GM12875 (cell line): ENCODE data around the gene LEF1.

ENCODE experiments used
- H3K4me3 ChIP-seq: one replicate; pipeline ENCODE4 v1.5.1; 2011; ENCODE audit warnings: low read depth, low read length, control low read depth
- TF ChIP-seq, protein P1 (sequence below): IDR thresholded peaks from 2 replicates; pipeline ENCODE4 v1.5.1; 2011; ENCODE audit warnings: low read depth, mild to moderate bottlenecking, control low read depth, inconsistent platforms, low read length, moderate library complexity, borderline replicate concordance; ENCODE audit not compliant: insufficient read depth

LEF1 gene

GRCh38 chr4:108192056-108192455 is 23.3 kb upstream of the LEF1 start:
- TF ChIP-seq, protein P1, sequence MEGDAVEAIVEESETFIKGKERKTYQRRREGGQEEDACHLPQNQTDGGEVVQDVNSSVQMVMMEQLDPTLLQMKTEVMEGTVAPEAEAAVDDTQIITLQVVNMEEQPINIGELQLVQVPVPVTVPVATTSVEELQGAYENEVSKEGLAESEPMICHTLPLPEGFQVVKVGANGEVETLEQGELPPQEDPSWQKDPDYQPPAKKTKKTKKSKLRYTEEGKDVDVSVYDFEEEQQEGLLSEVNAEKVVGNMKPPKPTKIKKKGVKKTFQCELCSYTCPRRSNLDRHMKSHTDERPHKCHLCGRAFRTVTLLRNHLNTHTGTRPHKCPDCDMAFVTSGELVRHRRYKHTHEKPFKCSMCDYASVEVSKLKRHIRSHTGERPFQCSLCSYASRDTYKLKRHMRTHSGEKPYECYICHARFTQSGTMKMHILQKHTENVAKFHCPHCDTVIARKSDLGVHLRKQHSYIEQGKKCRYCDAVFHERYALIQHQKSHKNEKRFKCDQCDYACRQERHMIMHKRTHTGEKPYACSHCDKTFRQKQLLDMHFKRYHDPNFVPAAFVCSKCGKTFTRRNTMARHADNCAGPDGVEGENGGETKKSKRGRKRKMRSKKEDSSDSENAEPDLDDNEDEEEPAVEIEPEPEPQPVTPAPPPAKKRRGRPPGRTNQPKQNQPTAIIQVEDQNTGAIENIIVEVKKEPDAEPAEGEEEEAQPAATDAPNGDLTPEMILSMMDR, result no peak

GRCh38 chr4:108191269-108191914 is 22.7 kb upstream of the LEF1 start:
- H3K4me3 ChIP-seq, result no peak overlapping the region
- TF ChIP-seq, protein P1, result no peak

More at GRCh38 chr4:108192056-108192455, 23.3 kb upstream of the LEF1 start:
- no peak overlapping the region for H3K4me3 ChIP-seq

DNA sequence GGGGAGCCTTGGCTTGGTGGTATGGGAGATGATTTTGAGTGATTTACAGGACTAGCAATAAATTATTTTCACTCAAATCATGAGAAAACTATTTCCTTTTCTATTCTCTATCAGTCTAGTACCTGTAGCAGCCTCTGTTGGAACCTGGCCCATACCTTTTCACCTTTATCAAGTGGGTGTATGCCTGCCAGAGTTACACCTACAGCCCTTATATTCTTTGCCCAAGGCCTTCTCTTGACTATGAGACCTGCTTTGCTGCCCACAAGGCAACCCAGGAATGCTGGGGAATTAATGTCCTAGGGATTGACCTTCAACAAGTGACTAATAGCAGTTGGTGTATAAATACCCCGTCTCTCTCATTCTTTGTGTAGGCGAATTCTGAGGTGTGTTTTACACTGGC is 20.0 kb upstream of the LEF1 start:
- TF ChIP-seq, protein P1, result no peak
- H3K4me3 ChIP-seq, result no peak overlapping the region

- TF ChIP-seq, protein P1, result no peak
- no peak overlapping the region for H3K4me3 ChIP-seq
Measured at GRCh38 chr4:108185252-108185651, 16.5 kb upstream of the LEF1 start.

DNA sequence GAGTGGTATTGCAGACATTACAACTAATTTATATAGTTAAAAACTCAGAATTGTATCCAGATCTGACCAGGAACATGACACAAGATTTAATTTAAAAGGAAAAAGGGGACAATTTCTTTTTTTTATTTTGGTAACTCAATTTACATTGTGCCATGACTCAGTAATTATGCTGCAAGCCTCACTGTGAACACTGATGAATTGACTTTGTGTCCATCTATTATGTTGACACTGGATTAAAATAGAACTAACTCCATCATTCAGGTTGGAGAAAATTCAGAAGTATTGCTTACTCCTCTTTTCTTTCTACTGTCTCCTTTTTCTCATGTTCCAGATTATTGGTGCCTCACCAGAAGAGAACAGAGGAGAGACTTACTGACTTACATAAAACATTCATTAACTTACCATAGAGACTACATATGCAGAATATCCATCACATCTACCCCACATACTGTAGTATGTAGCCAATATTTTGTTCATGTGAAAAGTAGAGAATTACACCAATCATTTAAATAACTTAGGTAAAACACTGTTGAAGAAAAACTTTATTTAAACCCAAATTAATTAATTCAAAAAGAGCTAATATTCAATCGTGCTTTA is 15.8 kb upstream of the LEF1 start:
- TF ChIP-seq, protein P1, result no peak
- H3K4me3 ChIP-seq, result no peak overlapping the region

- H3K4me3 ChIP-seq, result no peak overlapping the region
- TF ChIP-seq, protein P1, result peak; percentile 14; the same call in 1 of the 2 replicates
Measured at GRCh38 chr4:108181704-108182103, 13.0 kb upstream of the LEF1 start.

- TF ChIP-seq, protein P1, result no peak
- no peak overlapping the region for H3K4me3 ChIP-seq
Measured at GRCh38 chr4:108180513-108180912, 11.8 kb upstream of the LEF1 start.
